ENCODE data around the gene ARRDC4.

The ARRDC4 gene

GRCh38 chr15:98018761-98019351, 58.4 kb downstream of the ARRDC4 start:
- no peak overlapping the region for H3K4me3 ChIP-seq (ENCODE audit: control insufficient read depth, low read depth, low read length)
- TF ChIP-seq CTCF (conservative IDR thresholded peaks at IDR 0.05; ENCODE audit: control insufficient read depth, insufficient read depth, low read depth, low read length): no peak

More at GRCh38 chr15:98018761-98019351, 58.4 kb downstream of the ARRDC4 start:
- no peak for DNase-seq (ENCODE audit: low read depth)
